ENCODE measurements around the gene HMG20B. TPM values are rescaled to one million over a fixed set of nuclear protein-coding genes. Genes with fewer than 3 reads are reported as not detected.
A peak's percentile ranks its signal among the peaks of the same experiment; 100 is the strongest.

Gene HMG20B
- total RNA-seq, 1 experiment from 2014 or later, result 127 TPM

GRCh38 chr19:3620817-3621547 lies 48.2 kb downstream of the HMG20B start:
- DNase-seq (ENCODE audit: low read depth), result no peak

DNA sequence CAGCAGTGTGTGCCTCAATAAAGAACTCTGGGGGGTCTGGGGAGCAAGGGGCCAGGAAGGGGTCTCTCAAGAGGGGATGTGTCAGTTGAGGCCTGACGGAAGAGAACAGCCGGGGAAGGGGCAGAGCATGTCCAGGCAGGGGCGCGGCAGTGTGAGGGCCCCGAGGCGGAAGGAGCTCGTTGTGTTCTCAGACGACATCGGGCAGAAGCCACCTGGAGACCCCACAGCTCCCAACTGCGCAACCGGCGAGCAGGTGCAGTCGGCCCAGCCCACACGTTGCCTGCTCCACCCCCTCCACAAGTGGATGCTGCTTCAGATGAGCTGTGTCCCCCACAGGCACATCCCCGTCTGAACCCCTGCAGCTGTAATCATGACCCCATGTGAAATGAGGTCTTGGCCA lies 48.9 kb downstream of the HMG20B start:
- DNase-seq (ENCODE audit: low read depth), result no peak

DNA sequence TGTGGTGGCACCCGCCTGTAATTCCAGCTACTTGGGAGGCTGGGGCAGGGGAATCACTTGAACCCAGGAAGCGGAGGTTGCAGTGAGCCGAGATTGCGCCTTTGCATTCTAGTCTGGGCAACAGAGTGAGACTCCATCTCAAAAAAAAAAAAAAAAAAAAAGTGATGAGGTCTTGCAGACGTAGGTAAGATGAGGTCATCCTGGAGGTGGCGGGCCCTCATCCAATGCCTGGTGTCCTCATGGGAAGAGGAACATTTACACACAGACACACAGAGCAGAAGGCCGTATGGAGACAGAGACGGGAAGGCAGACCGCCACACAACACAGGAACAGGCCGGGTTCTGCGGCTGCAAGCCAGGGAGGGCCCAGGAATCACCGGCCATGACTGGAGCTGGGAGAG lies 49.5 kb downstream of the HMG20B start:
- DNase-seq (ENCODE audit: low read depth), result no peak

GRCh38 chr19:3623716-3624115 lies 51.0 kb downstream of the HMG20B start:
- DNase-seq (ENCODE audit: low read depth), result no peak

GRCh38 chr19:3625996-3626472 lies 53.3 kb downstream of the HMG20B start:
- no peak for DNase-seq (ENCODE audit: low read depth)

- peak; percentile 97 for DNase-seq (ENCODE audit: low read depth)
These were observed 54.0 kb downstream of the HMG20B start, which contains the start of gene CACTIN for GRCh38 chr19:3626473-3627350. Gene CACTIN (minus strand): TSS chr19:3626790. CDS start chr19:3626762, 28 bp downstream.

DNA sequence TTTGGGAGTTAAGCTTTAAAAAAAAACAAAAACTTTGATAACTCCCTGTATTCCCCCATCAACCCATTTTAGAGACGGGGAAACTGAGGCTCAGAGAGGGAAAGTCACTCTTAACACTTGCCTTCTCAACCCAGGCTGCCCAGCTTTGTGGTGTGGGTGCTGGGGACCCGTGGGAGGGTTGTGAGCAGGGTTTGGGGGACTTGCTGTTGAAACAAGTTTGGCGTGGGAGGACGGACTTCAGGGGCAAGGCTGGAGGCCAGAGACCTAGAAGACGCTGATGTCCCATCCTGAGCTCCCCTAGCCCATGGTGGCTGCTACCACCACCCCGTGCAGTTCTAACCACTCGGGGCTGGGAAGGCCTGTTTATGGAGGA lies 54.6 kb downstream of the HMG20B start:
- DNase-seq (ENCODE audit: low read depth), result no peak

Other genes with a start within 250 kb of the HMG20B start
- gene NFIC, start 206.4 kb upstream of the HMG20B start, total RNA-seq (2014; rRNA removed), result 53.3 and 61.3 TPM in 2 replicates
- 0.40 TPM in 1 of 2 replicates, not detected in the other for gene SMIM24, start 92.4 kb upstream of the HMG20B start, total RNA-seq (2014; rRNA removed)
- gene SMIM44, start 89.5 kb upstream of the HMG20B start, total RNA-seq (2014; rRNA removed), result not detected in 2 replicates
- gene DOHH, start 72.3 kb upstream of the HMG20B start, total RNA-seq (2014; rRNA removed), result 25.0 and 26.2 TPM in 2 replicates
- 56.5 and 60.1 TPM in 2 replicates for gene FZR1, start 66.6 kb upstream of the HMG20B start, total RNA-seq (2014; rRNA removed)
- not detected in 2 replicates for gene TEKTIP1, start 33.8 kb upstream of the HMG20B start, total RNA-seq (2014; rRNA removed)
- 115 and 145 TPM in 2 replicates for gene MFSD12, start 15.4 kb upstream of the HMG20B start, total RNA-seq (2014; rRNA removed)
- gene GIPC3, start 12.5 kb downstream of the HMG20B start, total RNA-seq (2014; rRNA removed), result 0.06 and 0.17 TPM in 2 replicates
- gene TBXA2R, start 33.9 kb downstream of the HMG20B start, total RNA-seq (2014; rRNA removed), result 0.57 and 0.64 TPM in 2 replicates
- 32.3 and 35.8 TPM in 2 replicates for gene CACTIN, start 53.8 kb downstream of the HMG20B start, total RNA-seq (2014; rRNA removed)
- 26.4 and 29.0 TPM in 2 replicates for gene PIP5K1C, start 127.5 kb downstream of the HMG20B start, total RNA-seq (2014; rRNA removed)
- not detected in 2 replicates for gene TJP3, start 135.4 kb downstream of the HMG20B start, total RNA-seq (2014; rRNA removed)
- gene APBA3, start 188.7 kb downstream of the HMG20B start, total RNA-seq (2014; rRNA removed), result 19.3 and 28.5 TPM in 2 replicates
- gene MRPL54, start 189.7 kb downstream of the HMG20B start, total RNA-seq (2014; rRNA removed), result 38.0 and 50.2 TPM in 2 replicates
- not detected in 2 replicates for gene RAX2, start 199.3 kb downstream of the HMG20B start, total RNA-seq (2014; rRNA removed)
- gene MATK, start 213.4 kb downstream of the HMG20B start, total RNA-seq (2014; rRNA removed), result not detected in 2 replicates